ENCODE measurements around the gene MMD2.

DNA sequence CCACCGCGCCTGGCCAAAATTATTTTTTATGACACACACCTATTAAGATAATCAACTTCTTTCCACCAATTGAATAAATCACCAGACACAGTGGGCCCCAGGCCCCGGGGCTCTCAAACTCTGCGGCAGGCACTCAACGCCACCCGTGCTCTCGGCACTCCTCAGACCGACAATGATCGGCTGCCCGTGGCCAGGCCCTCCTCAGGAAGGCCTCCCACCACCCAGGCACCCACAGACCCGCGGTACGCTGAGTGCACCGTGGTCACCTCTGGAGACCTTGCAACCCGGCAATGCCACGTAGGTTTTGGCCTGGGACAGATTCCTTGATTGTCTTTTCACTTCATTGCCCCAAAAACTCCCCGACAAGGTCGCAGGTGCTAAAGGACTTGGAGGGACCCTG, 82.4 kb downstream of the MMD2 start:
- TF ChIP-seq POLR2AphosphoS5 (IDR thresholded peaks at IDR 0.05; ENCODE audit: low read depth, low read length) (no peak), TAF1 (IDR thresholded peaks at IDR 0.05; ENCODE audit: borderline replicate concordance, insufficient read depth, low read length) (no peak), REST (IDR thresholded peaks at IDR 0.05; ENCODE audit: insufficient read depth in 1 of 2, low read depth in 2 of 2, low read length in 2 of 2) (no peak)
